K562 (cell line): ENCODE data around the gene GTF2A2. TPM values are rescaled to one million over a fixed set of nuclear protein-coding genes. Genes with fewer than 3 reads are reported as not detected.

Experiments used
- BRD9 ChIP-seq: fragments of 450-650 bp; IDR thresholded peaks from 2 replicates; pipeline ENCODE4 v1.6.1; 2018; ENCODE audit warnings: low read depth; ENCODE audit not compliant: partially characterized antibody
- CHCHD3 ChIP-seq: fragments of 250-450 bp; sonication (Bioruptor Pico); IDR thresholded peaks from 2 replicates; pipeline ENCODE4 v2.1.2; 2022; ENCODE audit warnings: mild to moderate bottlenecking
- CREM ChIP-seq: IDR thresholded peaks from 2 replicates; pipeline ENCODE4 v1.6.1; 2014; ENCODE audit warnings: antibody characterized with exemption, low read depth
- EP400 ChIP-seq: fragments of 450-650 bp; IDR thresholded peaks from 2 replicates; pipeline ENCODE4 v1.6.1; 2017; ENCODE audit warnings: antibody characterized with exemption, mild to moderate bottlenecking, moderate library complexity
- HCFC1 ChIP-seq: IDR thresholded peaks from 2 replicates; pipeline ENCODE4 v1.6.1; 2012; ENCODE audit warnings: low read depth, low read length, improper control_type of control experiment
- MAFF ChIP-seq: IDR thresholded peaks from 2 replicates; pipeline ENCODE4 v1.6.1; 2012; ENCODE audit warnings: low read length, improper control_type of control experiment
- NFIC ChIP-seq: fragments of 450-650 bp; IDR thresholded peaks from 2 replicates; pipeline ENCODE4 v1.6.1; 2017; ENCODE audit warnings: mild to moderate bottlenecking, inconsistent platforms
- PCBP1 ChIP-seq: fragments of 200-400 bp; formaldehyde crosslinking; IDR thresholded peaks from 2 replicates; pipeline ENCODE4 v1.6.1; 2018; ENCODE audit warnings: mild to moderate bottlenecking, low read depth, low read length; ENCODE audit not compliant: poor library complexity, severe bottlenecking
- POLR2A ChIP-seq: fragments of 450-650 bp; conservative IDR thresholded peaks from 2 replicates; pipeline ENCODE4 v1.6.1; 2016
- RBM22 ChIP-seq: fragments of 200-400 bp; formaldehyde crosslinking; IDR thresholded peaks from 2 replicates; pipeline ENCODE4 v1.6.1; 2018; ENCODE audit warnings: low read length, low read depth; ENCODE audit not compliant: poor library complexity, severe bottlenecking
- SIRT6 ChIP-seq: IDR thresholded peaks from one replicate; pipeline ENCODE4 v1.6.1; 2012; ENCODE audit warnings: low read depth, mild to moderate bottlenecking, control low read depth, inconsistent platforms, low read length, moderate library complexity
- SMAD1 ChIP-seq: fragments of 150-350 bp; IDR thresholded peaks from 2 replicates; pipeline ENCODE4 v1.6.1; 2014; ENCODE audit warnings: low read length, low read depth; ENCODE audit not compliant: partially characterized antibody
- SMC3 ChIP-seq: conservative IDR thresholded peaks from 2 replicates; pipeline ENCODE4 v1.6.1; 2011; ENCODE audit warnings: low read depth, low read length, improper control_type of control experiment; ENCODE audit not compliant: insufficient read depth
- SUPT5H ChIP-seq: fragments of 450-650 bp; IDR thresholded peaks from 2 replicates; pipeline ENCODE4 v1.6.1; 2016
- TARDBP ChIP-seq: fragments of 450-650 bp; IDR thresholded peaks from 2 replicates; pipeline ENCODE4 v1.6.1; 2016
- TEAD1 ChIP-seq, 2 experiments: fragments of 450-650 bp in 1 of 2; sonication (generic) in 1 of 2; formaldehyde crosslinking; IDR thresholded peaks; 2 replicates each; pipeline versions ENCODE4 v1.4.0 to v1.8.0; 2020 to 2022; ENCODE audit warnings: mild to moderate bottlenecking in 2 of 2, missing genetic modification reagents in 1 of 2
- U2AF1 ChIP-seq: fragments of 200-400 bp; formaldehyde crosslinking; optimal IDR thresholded peaks from 2 replicates; pipeline ENCODE3; 2017; ENCODE audit warnings: mild to moderate bottlenecking, low read depth, low read length, moderate library complexity
- ZNF12 ChIP-seq: sonication (generic); formaldehyde crosslinking; IDR thresholded peaks from 2 replicates; pipeline ENCODE4 v1.4.0; 2020; ENCODE audit warnings: mild to moderate bottlenecking, missing genetic modification reagents
- ZNF121 ChIP-seq: sonication (generic); formaldehyde crosslinking; conservative IDR thresholded peaks from 2 replicates; pipeline ENCODE4 v1.8.0; 2022; ENCODE audit warnings: missing genetic modification reagents
- polyA plus RNA-seq, 8 experiments: library from polyadenylated mRNA; depleted of rRNA in 4 of 8; stranded (reverse) in 5 of 8; unstranded in 3 of 8; fragments of >200 nt; fragmentation: Nextera tagmentation in 2 of 8; fragmentation: Illumina TruSeq in 1 of 8; extraction: Ambion mirVana in 2 of 8; extraction: Trizol in 1 of 8; gene quantifications; 2 replicates each; pipeline versions ENCODE4 v1.2.1 to v1.2.3, GENCODE V29; 2011 to 2014; ENCODE audit warnings: inconsistent platforms in 1 of 8, missing spikeins in 1 of 8
- total RNA-seq, 7 experiments: library from RNA; depleted of rRNA in 6 of 7; stranded (reverse); fragments of >200 nt in 6 of 7; fragmentation: Illumina TruSeq in 2 of 7; extraction: Trizol in 2 of 7; gene quantifications; 2 replicates each; pipeline versions ENCODE4 v1.2.1 to v1.2.3, GENCODE V29; 2011 to 2021; ENCODE audit warnings: low replicate concordance in 1 of 7
- TF ChIP-seq, protein P1 (sequence below), 3 experiments: fragments of 200-800 bp in 1 of 3; sonication (Bioruptor generic) in 1 of 3; sonication (generic) in 1 of 3; formaldehyde crosslinking in 1 of 3; IDR thresholded peaks; 2 replicates each; pipeline versions ENCODE4 v1.6.1 to v1.8.0; 2016 to 2022; ENCODE audit warnings: mild to moderate bottlenecking in 2 of 3, missing compliant biosample characterization in 2 of 3, missing genetic modification characterization in 2 of 3, missing genetic modification reagents in 1 of 3
- TF ChIP-seq, protein P2 (sequence below): fragments of 450-650 bp; IDR thresholded peaks from 2 replicates; pipeline ENCODE4 v1.7.1; 2018; ENCODE audit warnings: mild to moderate bottlenecking, low read depth; ENCODE audit not compliant: partially characterized antibody
- TF ChIP-seq, protein P3 (sequence below): IDR thresholded peaks from 2 replicates; pipeline ENCODE4 v1.6.1; 2016; ENCODE audit warnings: missing genetic modification characterization, missing compliant biosample characterization

Gene GTF2A2
- total and polyA plus RNA-seq, 9 of the 15 experiments (the other 6 are each of a cell fraction or from before 2014, with no cell fraction given): 128 to 656 (median 172) TPM

DNA sequence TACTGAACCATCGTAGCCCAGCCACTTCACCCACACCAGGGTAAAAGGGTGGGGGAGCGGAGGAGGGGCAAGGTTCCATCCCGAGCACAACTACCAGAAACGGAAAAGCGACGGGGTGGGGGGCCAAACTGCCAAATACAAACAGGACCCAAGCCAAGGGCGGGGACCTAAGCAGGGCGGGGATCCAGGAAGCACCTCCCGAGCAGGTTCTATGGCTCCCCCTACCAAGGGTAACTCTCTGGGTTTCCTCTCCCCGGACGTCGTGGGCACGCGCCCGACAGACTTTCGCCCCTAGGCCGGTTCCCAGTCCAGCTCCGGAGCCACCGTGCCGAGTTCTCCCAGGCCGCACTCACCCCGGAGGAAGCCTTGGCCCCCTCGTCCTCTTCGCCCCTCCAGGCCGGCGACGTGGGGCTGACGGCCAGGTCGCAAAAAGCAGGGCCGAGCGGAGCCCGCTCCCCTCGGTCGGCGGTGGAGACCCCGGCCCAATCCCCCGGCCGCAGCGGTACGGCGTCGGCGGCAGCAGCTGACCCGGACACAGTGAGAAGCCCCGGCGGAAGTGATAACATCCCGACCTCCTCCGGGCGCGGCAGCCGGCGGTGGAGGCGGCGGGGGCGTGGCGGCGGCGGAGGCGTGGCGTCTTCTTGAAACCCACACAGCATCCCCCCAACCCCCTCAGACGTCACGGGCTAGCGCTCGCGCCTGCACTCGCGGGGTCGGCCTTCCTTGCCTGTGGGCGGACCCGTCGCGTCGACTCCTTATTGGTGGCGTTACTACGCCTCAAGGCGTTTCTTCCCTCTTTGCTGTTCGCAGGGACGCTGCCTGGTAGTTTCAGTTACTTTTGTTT is 31.7 kb upstream of the GTF2A2 start, which contains the start of gene BNIP2 (continued):
- TF ChIP-seq, protein P1, sequence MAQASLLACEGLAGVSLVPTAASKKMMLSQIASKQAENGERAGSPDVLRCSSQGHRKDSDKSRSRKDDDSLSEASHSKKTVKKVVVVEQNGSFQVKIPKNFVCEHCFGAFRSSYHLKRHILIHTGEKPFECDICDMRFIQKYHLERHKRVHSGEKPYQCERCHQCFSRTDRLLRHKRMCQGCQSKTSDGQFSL (CRISPR knock-in tag; IDR thresholded peaks at IDR 0.05): peak; percentile 27
- TF ChIP-seq, protein P1 (tag; IDR thresholded peaks at IDR 0.05): no peak
- TF ChIP-seq MAFF: no peak
- TF ChIP-seq ZNF12 (CRISPR knock-in tag): no peak
- peak; percentile 36 for TF ChIP-seq SMAD1
- TF ChIP-seq, protein P2, sequence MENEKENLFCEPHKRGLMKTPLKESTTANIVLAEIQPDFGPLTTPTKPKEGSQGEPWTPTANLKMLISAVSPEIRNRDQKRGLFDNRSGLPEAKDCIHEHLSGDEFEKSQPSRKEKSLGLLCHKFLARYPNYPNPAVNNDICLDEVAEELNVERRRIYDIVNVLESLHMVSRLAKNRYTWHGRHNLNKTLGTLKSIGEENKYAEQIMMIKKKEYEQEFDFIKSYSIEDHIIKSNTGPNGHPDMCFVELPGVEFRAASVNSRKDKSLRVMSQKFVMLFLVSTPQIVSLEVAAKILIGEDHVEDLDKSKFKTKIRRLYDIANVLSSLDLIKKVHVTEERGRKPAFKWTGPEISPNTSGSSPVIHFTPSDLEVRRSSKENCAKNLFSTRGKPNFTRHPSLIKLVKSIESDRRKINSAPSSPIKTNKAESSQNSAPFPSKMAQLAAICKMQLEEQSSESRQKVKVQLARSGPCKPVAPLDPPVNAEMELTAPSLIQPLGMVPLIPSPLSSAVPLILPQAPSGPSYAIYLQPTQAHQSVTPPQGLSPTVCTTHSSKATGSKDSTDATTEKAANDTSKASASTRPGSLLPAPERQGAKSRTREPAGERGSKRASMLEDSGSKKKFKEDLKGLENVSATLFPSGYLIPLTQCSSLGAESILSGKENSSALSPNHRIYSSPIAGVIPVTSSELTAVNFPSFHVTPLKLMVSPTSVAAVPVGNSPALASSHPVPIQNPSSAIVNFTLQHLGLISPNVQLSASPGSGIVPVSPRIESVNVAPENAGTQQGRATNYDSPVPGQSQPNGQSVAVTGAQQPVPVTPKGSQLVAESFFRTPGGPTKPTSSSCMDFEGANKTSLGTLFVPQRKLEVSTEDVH: peak; percentile 60
- TF ChIP-seq TARDBP: no peak
- TF ChIP-seq ZNF121 (CRISPR knock-in tag): no peak
- peak; percentile 5 to 69; a peak in 2 of 4 replicates for TF ChIP-seq TEAD1 (CRISPR knock-in tag; IDR thresholded peaks at IDR 0.05)
- peak; percentile 93 for TF ChIP-seq CREM
- TF ChIP-seq, protein P3, sequence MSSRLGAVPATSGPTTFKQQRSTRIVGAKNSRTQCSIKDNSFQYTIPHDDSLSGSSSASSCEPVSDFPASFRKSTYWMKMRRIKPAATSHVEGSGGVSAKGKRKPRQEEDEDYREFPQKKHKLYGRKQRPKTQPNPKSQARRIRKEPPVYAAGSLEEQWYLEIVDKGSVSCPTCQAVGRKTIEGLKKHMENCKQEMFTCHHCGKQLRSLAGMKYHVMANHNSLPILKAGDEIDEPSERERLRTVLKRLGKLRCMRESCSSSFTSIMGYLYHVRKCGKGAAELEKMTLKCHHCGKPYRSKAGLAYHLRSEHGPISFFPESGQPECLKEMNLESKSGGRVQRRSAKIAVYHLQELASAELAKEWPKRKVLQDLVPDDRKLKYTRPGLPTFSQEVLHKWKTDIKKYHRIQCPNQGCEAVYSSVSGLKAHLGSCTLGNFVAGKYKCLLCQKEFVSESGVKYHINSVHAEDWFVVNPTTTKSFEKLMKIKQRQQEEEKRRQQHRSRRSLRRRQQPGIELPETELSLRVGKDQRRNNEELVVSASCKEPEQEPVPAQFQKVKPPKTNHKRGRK (tag): no peak
- no peak for TF ChIP-seq SMC3
- no peak for TF ChIP-seq PCBP1
- peak; percentile 88 for TF ChIP-seq POLR2A
- peak; percentile 67 for TF ChIP-seq HCFC1
- peak; percentile 70 for TF ChIP-seq RBM22
- peak; percentile 83 for TF ChIP-seq U2AF1
- no peak for TF ChIP-seq CHCHD3 (CRISPR knock-in tag)
- peak; percentile 88 for TF ChIP-seq SUPT5H
- peak; percentile 35 for TF ChIP-seq BRD9
- peak; percentile 79 for TF ChIP-seq EP400
- TF ChIP-seq SIRT6: no peak
- 0 out of 2 replicates have a peak, but pooled peaks have one; percentile 44 for TF ChIP-seq NFIC
